Activated CD4-positive, alpha-beta T cell treated with anti-CD3 and anti-CD28 coated beads, Interleukin-2, amount 10 ng/mL, durations not matched to agents 7 days and 5 days (primary cell): ENCODE data around the gene EPHB1. TPM values are rescaled to one million over a fixed set of nuclear protein-coding genes. Genes with fewer than 3 reads are reported as not detected.
A peak's percentile ranks its signal among the peaks of the same experiment; 100 is the strongest.
"Not testable (repeated sequence)": the region's sequence is repeated elsewhere in the genome, so short reads cannot be mapped to it uniquely, and the experiment has no call there.

ENCODE experiments used
- CTCF ChIA-PET: fragments of 350-600 bp; sonication (Branson Sonifier 250); formaldehyde crosslinking; loops from one replicate; lab custom pipeline; 2021; ENCODE audit warnings: antibody characterized with exemption; lab: Charles Lee
- POLR2A ChIA-PET: fragments of 350-600 bp; sonication (Branson Sonifier 250); formaldehyde crosslinking; loops from one replicate; lab custom pipeline; 2021; ENCODE audit warnings: antibody characterized with exemption; lab: Charles Lee
- DNase-seq: peaks from one replicate; pipeline ENCODE4 v3.0.0-alpha.2; 2020
- H3K27ac Mint-ChIP-seq: one replicate; pipeline ENCODE4 v1.8.0; 2021; ENCODE audit warnings: mild to moderate bottlenecking, moderate library complexity, mixed read lengths
- H3K27me3 Mint-ChIP-seq: one replicate; pipeline ENCODE4 v1.8.0; 2021; ENCODE audit warnings: mixed read lengths
- H3K36me3 Mint-ChIP-seq: one replicate; pipeline ENCODE4 v1.8.0; 2021; ENCODE audit warnings: low read depth, mixed read lengths
- H3K4me1 Mint-ChIP-seq: one replicate; pipeline ENCODE4 v1.8.0; 2021; ENCODE audit warnings: mixed read lengths
- H3K4me3 Mint-ChIP-seq: one replicate; pipeline ENCODE4 v1.8.0; 2021; ENCODE audit warnings: mild to moderate bottlenecking, moderate library complexity, mixed read lengths
- H3K9me3 Mint-ChIP-seq: one replicate; pipeline ENCODE4 v1.8.0; 2021; ENCODE audit warnings: mixed read lengths
- total RNA-seq, 2 experiments: library from RNA; stranded (reverse); gene quantifications; one replicate each; pipeline ENCODE4 v1.2.3, GENCODE V29; 2021

Gene EPHB1
- total RNA-seq, 2 experiments from 2014 or later = 1.2 to 1.8 TPM

- H3K4me1 Mint-ChIP-seq = no peaks in the 10 kb centered on the region
- H3K9me3 Mint-ChIP-seq = no peaks in the 10 kb centered on the region
- CTCF ChIA-PET = no interaction called here
- POLR2A ChIA-PET = no interaction called here
- DNase-seq = no peak
- peaks cover 2% of the 10 kb centered on the region for H3K27me3 Mint-ChIP-seq
- no peaks in the 10 kb centered on the region for H3K36me3 Mint-ChIP-seq
- H3K4me3 Mint-ChIP-seq = no peak overlapping the region
- H3K27ac Mint-ChIP-seq = no peak overlapping the region
Observed at GRCh38 chr3:135093121-135093520, 298.1 kb downstream of the EPHB1 start.

GRCh38 chr3:135097276-135097946 lies 302.4 kb downstream of the EPHB1 start:
- no peak overlapping the region for H3K4me3 Mint-ChIP-seq
- no peaks in the 10 kb centered on the region for H3K27me3 Mint-ChIP-seq
- ChIA-PET POLR2A (no interaction called here), CTCF (interaction anchor here (1.4 kb wide), 1 partner anchor 8 kb away, joined by 3 read pairs; no protein-coding TSS in a partner anchor)
- no peaks in the 10 kb centered on the region for H3K9me3 Mint-ChIP-seq
- no peak for DNase-seq
- H3K4me1 Mint-ChIP-seq = no peaks in the 10 kb centered on the region
- no peaks in the 10 kb centered on the region for H3K36me3 Mint-ChIP-seq
- H3K27ac Mint-ChIP-seq = no peak overlapping the region

- H3K9me3 Mint-ChIP-seq = no peaks in the 10 kb centered on the region
- H3K36me3 Mint-ChIP-seq = no peaks in the 10 kb centered on the region
- ChIA-PET POLR2A (no interaction called here), CTCF (no interaction called here)
- no peaks in the 10 kb centered on the region for H3K27me3 Mint-ChIP-seq
- no peak for DNase-seq
- H3K4me3 Mint-ChIP-seq = no peak overlapping the region
- no peaks in the 10 kb centered on the region for H3K4me1 Mint-ChIP-seq
- no peak overlapping the region for H3K27ac Mint-ChIP-seq
Observed at GRCh38 chr3:135099734-135100355, 304.8 kb downstream of the EPHB1 start.

GRCh38 chr3:135100366-135100765 lies 305.3 kb downstream of the EPHB1 start:
- no peaks in the 10 kb centered on the region for H3K27me3 Mint-ChIP-seq
- no peaks in the 10 kb centered on the region for H3K9me3 Mint-ChIP-seq
- POLR2A ChIA-PET = no interaction called here
- H3K27ac Mint-ChIP-seq = no peak overlapping the region
- no peaks in the 10 kb centered on the region for H3K4me1 Mint-ChIP-seq
- no peak for DNase-seq
- CTCF ChIA-PET = no interaction called here
- no peaks in the 10 kb centered on the region for H3K36me3 Mint-ChIP-seq
- H3K4me3 Mint-ChIP-seq = no peak overlapping the region

GRCh38 chr3:135103917-135104316 lies 308.9 kb downstream of the EPHB1 start:
- Mint-ChIP-seq H3K27me3 (no peaks in the 10 kb centered on the region), H3K4me1 (no peaks in the 10 kb centered on the region), H3K9me3 (no peaks in the 10 kb centered on the region), H3K36me3 (no peaks in the 10 kb centered on the region), H3K27ac (no peak overlapping the region), H3K4me3 (no peak overlapping the region)
- CTCF ChIA-PET = interaction anchor here (1.4 kb wide), 1 partner anchor 20 kb away, joined by 3 read pairs; no protein-coding TSS in a partner anchor
- POLR2A ChIA-PET = no interaction called here
- DNase-seq = no peak

- no peak overlapping the region for H3K4me3 Mint-ChIP-seq
- H3K9me3 Mint-ChIP-seq = no peaks in the 10 kb centered on the region
- no peaks in the 10 kb centered on the region for H3K27me3 Mint-ChIP-seq
- CTCF ChIA-PET = no interaction called here
- peak; percentile 31 for DNase-seq
- POLR2A ChIA-PET = no interaction called here
- no peak overlapping the region for H3K27ac Mint-ChIP-seq
- H3K4me1 Mint-ChIP-seq = no peaks in the 10 kb centered on the region
- H3K36me3 Mint-ChIP-seq = no peaks in the 10 kb centered on the region
Observed at GRCh38 chr3:135106445-135106844, 311.4 kb downstream of the EPHB1 start.

GRCh38 chr3:135107043-135107442 lies 312.0 kb downstream of the EPHB1 start:
- DNase-seq = no peak
- POLR2A ChIA-PET = no interaction called here
- Mint-ChIP-seq H3K27me3 (no peaks in the 10 kb centered on the region), H3K4me3 (no peak overlapping the region), H3K9me3 (no peaks in the 10 kb centered on the region), H3K4me1 (no peaks in the 10 kb centered on the region), H3K27ac (no peak overlapping the region), H3K36me3 (no peaks in the 10 kb centered on the region)
- CTCF ChIA-PET = no interaction called here

GRCh38 chr3:135109681-135110080 lies 314.6 kb downstream of the EPHB1 start:
- Mint-ChIP-seq H3K36me3 (no peaks in the 10 kb centered on the region), H3K4me3 (no peak overlapping the region)
- CTCF ChIA-PET = no interaction called here

GRCh38 chr3:135114551-135114950 lies 319.5 kb downstream of the EPHB1 start:
- H3K36me3 Mint-ChIP-seq, H3K4me1 Mint-ChIP-seq, H3K27ac Mint-ChIP-seq, CTCF ChIA-PET, DNase-seq, H3K27me3 Mint-ChIP-seq, H3K9me3 Mint-ChIP-seq, H3K4me3 Mint-ChIP-seq: not testable (repeated sequence)
- POLR2A ChIA-PET = interaction anchor here (0.5 kb wide), 1 partner anchor 217 kb away, joined by 6 read pairs; no protein-coding TSS in a partner anchor

More at GRCh38 chr3:135109681-135110080, 314.6 kb downstream of the EPHB1 start:
- no peaks in the 10 kb centered on the region for H3K27me3 Mint-ChIP-seq
- POLR2A ChIA-PET = no interaction called here
- no peak for DNase-seq
- H3K4me1 Mint-ChIP-seq = no peaks in the 10 kb centered on the region
- no peaks in the 10 kb centered on the region for H3K9me3 Mint-ChIP-seq
- no peak overlapping the region for H3K27ac Mint-ChIP-seq

GRCh38 chr3:135117977-135118376 lies 322.9 kb downstream of the EPHB1 start:
- DNase-seq = no peak
- CTCF ChIA-PET = no interaction called here
- Mint-ChIP-seq H3K36me3 (no peaks in the 10 kb centered on the region), H3K4me3 (no peak overlapping the region), H3K27ac (no peak overlapping the region), H3K27me3 (no peaks in the 10 kb centered on the region), H3K4me1 (no peaks in the 10 kb centered on the region), H3K9me3 (peaks cover 2% of the 10 kb centered on the region)
- POLR2A ChIA-PET = no interaction called here

GRCh38 chr3:135118792-135119191 lies 323.7 kb downstream of the EPHB1 start:
- CTCF ChIA-PET = no interaction called here
- Mint-ChIP-seq H3K27me3 (no peaks in the 10 kb centered on the region), H3K9me3 (peaks cover 2% of the 10 kb centered on the region), H3K4me1 (no peaks in the 10 kb centered on the region), H3K27ac (no peak overlapping the region), H3K4me3 (no peak overlapping the region), H3K36me3 (no peaks in the 10 kb centered on the region)
- no peak for DNase-seq
- POLR2A ChIA-PET = no interaction called here

GRCh38 chr3:135125171-135125801 lies 330.2 kb downstream of the EPHB1 start:
- Mint-ChIP-seq H3K27me3 (no peaks in the 10 kb centered on the region), H3K4me1 (no peaks in the 10 kb centered on the region), H3K4me3 (no peak overlapping the region), H3K36me3 (no peaks in the 10 kb centered on the region), H3K9me3 (no peaks in the 10 kb centered on the region), H3K27ac (no peak overlapping the region)
- ChIA-PET CTCF (no interaction called here), POLR2A (no interaction called here)
- DNase-seq = peak; percentile 15

- no peak overlapping the region for H3K4me3 Mint-ChIP-seq
- no peaks in the 10 kb centered on the region for H3K4me1 Mint-ChIP-seq
- H3K9me3 Mint-ChIP-seq = no peaks in the 10 kb centered on the region
- H3K36me3 Mint-ChIP-seq = no peaks in the 10 kb centered on the region
- no peak overlapping the region for H3K27ac Mint-ChIP-seq
- DNase-seq = no peak
- CTCF ChIA-PET = no interaction called here
- no peaks in the 10 kb centered on the region for H3K27me3 Mint-ChIP-seq
- POLR2A ChIA-PET = no interaction called here
Observed at GRCh38 chr3:135127946-135128470, 332.9 kb downstream of the EPHB1 start.
